HEK293 (cell line): ENCODE data around the gene FAM76B.

Experiments used
- ZNF341 ChIP-seq: fragments of 450-650 bp; formaldehyde crosslinking; IDR thresholded peaks from 2 replicates; pipeline ENCODE4; 2016; ENCODE audit warnings: low read depth, missing biosample characterization, missing genetic modification characterization
- TF ChIP-seq, protein P1 (sequence below): fragments of 450-650 bp; formaldehyde crosslinking; IDR thresholded peaks from 2 replicates; pipeline ENCODE4 v1.5.1; 2016; ENCODE audit warnings: missing biosample characterization, missing genetic modification characterization

DNA sequence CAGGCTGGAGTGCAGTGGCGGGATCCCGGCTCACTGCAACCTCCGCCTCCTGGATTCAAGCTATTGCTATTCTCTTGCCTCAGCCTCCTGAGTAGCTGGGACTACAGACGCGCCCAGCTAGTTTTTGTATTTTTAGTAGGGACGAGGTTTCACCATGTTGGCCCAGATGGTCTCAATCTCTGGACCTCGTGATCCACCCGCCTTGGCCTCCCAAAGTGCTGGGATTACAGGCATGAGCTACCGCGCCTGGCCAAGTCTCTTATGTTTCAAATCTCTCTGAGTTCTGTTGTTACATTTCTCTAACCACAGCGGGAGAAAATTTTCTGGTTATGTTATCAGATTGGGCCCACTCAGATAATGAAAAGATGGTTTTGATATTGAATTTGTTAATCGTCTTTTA is 10.9 kb upstream of the FAM76B start:
- no peak for TF ChIP-seq ZNF341 (tag by site-specific recombination)
- TF ChIP-seq, protein P1, sequence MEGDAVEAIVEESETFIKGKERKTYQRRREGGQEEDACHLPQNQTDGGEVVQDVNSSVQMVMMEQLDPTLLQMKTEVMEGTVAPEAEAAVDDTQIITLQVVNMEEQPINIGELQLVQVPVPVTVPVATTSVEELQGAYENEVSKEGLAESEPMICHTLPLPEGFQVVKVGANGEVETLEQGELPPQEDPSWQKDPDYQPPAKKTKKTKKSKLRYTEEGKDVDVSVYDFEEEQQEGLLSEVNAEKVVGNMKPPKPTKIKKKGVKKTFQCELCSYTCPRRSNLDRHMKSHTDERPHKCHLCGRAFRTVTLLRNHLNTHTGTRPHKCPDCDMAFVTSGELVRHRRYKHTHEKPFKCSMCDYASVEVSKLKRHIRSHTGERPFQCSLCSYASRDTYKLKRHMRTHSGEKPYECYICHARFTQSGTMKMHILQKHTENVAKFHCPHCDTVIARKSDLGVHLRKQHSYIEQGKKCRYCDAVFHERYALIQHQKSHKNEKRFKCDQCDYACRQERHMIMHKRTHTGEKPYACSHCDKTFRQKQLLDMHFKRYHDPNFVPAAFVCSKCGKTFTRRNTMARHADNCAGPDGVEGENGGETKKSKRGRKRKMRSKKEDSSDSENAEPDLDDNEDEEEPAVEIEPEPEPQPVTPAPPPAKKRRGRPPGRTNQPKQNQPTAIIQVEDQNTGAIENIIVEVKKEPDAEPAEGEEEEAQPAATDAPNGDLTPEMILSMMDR (tag by site-specific recombination): no peak
